Measurements from ENCODE around the gene ASB7.

ASB7 gene

DNA sequence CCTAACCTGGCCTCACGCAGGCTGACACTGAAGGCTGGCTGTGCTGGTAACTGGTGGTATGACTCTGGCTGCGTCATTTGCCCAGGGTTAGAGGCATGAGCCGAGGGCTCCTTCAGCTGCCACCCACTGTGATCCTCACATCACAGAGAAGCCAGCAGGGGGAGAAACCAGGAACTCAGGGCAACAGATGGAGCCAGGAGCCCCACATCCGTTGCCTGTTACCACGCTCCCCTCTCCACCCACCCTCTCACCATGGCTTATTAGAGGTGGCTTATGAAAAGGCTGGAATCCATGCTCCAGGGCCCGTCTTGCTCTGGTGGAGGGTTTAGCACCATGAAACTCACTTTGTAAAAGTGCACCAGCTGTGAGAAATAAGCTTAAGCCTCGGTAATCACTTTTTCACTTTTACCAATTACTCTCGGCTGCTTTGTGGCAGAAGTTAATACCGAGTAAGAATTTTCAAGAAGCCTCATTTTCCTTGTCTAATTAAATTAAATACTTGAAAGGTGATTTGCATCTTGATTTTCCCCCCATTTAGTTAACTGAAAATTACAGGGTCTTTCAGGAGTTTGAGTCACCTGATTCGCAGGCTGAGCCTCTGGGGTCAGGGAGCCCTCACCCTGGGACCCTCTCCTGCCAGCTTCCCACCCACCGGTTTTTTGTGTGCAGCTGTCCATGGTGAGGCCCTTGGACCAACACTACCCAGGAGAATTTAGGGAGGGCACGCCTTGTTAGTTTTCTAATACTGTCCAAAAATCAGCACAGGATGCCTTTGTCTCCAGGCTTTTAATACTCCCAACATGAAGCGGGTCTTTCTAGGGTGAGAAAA, 60.9 kb downstream of the ASB7 start:
- no peak overlapping the region for H3K4me3 ChIP-seq (ENCODE audit: low read length in 2 of 2)

DNA sequence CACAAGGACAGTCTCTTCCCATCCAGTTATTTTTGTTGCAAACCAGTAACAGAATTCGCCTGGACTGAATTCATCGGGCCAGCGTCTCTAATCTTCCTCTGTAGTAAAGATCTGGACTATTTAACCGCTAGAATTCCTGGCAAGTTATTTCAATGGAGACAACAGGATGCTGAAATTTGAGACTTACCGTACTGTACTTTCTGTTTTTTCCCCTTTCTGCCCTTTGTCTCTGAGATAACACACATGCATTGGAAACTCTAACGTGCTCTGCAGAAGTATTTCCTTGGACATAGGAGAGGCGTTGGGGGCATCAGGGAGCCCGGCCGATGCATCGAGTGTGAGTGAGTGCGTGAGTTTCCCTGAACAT, 61.5 kb downstream of the ASB7 start:
- H3K4me1 ChIP-seq (ENCODE audit: control insufficient read depth in 2 of 2, insufficient read depth in 2 of 2, low read length in 2 of 2), result no peaks in the 10 kb centered on the region
- H3K36me3 ChIP-seq (ENCODE audit: control insufficient read depth in 2 of 2, insufficient read depth in 2 of 2, low read length in 2 of 2), result no peaks in the 10 kb centered on the region
- H3K27ac ChIP-seq (ENCODE audit: low read depth in 2 of 2, low read length in 2 of 2), result no peak overlapping the region
- H3K9me3 ChIP-seq (ENCODE audit: control insufficient read depth in 2 of 2, low read length in 2 of 2), result no peaks in the 10 kb centered on the region
- no peak overlapping the region for H3K9ac ChIP-seq (ENCODE audit: low read depth in 1 of 2, low read length in 2 of 2)
- H3K4me3 ChIP-seq (ENCODE audit: low read length in 2 of 2), result no peak overlapping the region
- H3K27me3 ChIP-seq (ENCODE audit: control insufficient read depth in 2 of 2, insufficient read depth in 2 of 2, low read length in 2 of 2), result no peaks in the 10 kb centered on the region

More for the DNA sequence above, 60.9 kb downstream of the ASB7 start:
- Histone ChIP-seq H3K9ac (ENCODE audit: low read depth in 1 of 2, low read length in 2 of 2) (no peak overlapping the region), H3K9me3 (ENCODE audit: control insufficient read depth in 2 of 2, low read length in 2 of 2) (no peaks in the 10 kb centered on the region), H3K27me3 (ENCODE audit: control insufficient read depth in 2 of 2, insufficient read depth in 2 of 2, low read length in 2 of 2) (no peaks in the 10 kb centered on the region), H3K27ac (ENCODE audit: low read depth in 2 of 2, low read length in 2 of 2) (no peak overlapping the region), H3K36me3 (ENCODE audit: control insufficient read depth in 2 of 2, insufficient read depth in 2 of 2, low read length in 2 of 2) (no peaks in the 10 kb centered on the region), H3K4me1 (ENCODE audit: control insufficient read depth in 2 of 2, insufficient read depth in 2 of 2, low read length in 2 of 2) (no peaks in the 10 kb centered on the region)

DNA sequence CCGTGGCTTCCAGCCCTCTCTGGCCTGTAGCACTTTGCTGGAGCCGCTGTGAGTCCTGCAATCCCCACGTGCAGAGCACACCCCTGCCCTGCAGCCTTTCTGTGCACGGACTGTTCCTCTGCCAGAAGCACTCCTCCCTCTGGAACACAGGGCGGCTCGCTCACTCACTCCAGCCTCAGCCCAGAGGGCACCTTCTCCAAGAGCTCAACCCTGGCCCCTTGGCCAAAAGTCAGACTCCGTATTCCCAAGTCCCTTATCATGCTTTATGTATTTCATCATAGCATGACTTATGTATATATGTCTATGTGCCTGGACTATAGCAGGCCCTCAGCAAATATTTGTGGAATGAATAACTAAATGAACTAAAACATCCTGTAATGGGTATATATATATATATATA, 63.2 kb downstream of the ASB7 start:
- no peak overlapping the region for H3K9ac ChIP-seq (ENCODE audit: low read depth in 1 of 2, low read length in 2 of 2)
- H3K4me3 ChIP-seq (ENCODE audit: low read length in 2 of 2), result no peak overlapping the region
- no peak overlapping the region for H3K27ac ChIP-seq (ENCODE audit: low read depth in 2 of 2, low read length in 2 of 2)
- H3K4me1 ChIP-seq (ENCODE audit: control insufficient read depth in 2 of 2, insufficient read depth in 2 of 2, low read length in 2 of 2), result no peaks in the 10 kb centered on the region
- no peaks in the 10 kb centered on the region for H3K9me3 ChIP-seq (ENCODE audit: control insufficient read depth in 2 of 2, low read length in 2 of 2)
- H3K27me3 ChIP-seq (ENCODE audit: control insufficient read depth in 2 of 2, insufficient read depth in 2 of 2, low read length in 2 of 2), result no peaks in the 10 kb centered on the region
- no peaks in the 10 kb centered on the region for H3K36me3 ChIP-seq (ENCODE audit: control insufficient read depth in 2 of 2, insufficient read depth in 2 of 2, low read length in 2 of 2)

DNA sequence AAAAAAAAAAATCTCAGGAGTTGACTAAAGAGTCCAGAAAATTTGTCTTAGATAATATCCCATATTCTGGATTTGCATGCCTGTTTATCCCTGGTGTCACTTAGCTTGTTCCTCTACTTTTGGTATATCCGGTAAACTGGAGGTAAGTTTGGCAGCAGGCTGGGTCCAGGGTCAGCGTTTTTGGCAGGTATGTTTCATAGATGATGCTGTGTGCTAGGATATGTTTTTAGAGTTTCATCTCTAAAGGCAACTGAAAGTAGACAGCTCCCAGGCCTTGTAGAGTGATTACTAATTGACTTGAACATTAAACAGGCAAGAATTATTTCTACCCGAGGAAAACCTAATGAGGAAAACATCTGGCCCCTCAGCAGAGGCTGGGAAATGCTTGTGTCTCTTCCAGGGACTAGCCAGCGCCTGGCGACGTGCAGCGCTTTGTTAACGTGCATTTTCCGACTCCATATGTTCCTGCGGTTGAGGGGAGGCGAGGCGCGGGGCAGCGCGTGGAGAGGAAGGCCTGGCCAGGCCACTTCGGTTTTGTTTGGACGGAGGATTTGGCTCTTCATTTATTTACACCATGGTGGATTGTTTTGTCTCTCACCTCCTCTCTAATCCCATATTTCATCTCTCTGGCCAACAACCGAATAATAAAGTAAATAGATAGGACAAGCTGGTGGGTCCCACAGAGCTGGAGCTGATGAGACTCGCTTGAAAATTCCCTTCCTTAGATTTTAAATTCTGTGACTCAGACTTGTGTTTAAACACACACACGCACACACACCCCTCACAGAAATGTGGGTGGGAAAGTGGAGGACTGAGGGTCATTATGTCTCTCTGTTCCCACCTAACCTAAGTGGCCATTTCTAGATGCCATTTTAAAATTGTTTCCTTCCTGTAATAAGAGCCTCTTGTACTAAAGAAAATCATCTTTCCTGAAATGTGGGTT, 65.3 kb downstream of the ASB7 start:
- H3K9ac ChIP-seq (ENCODE audit: low read depth in 1 of 2, low read length in 2 of 2), result no peak overlapping the region
- peak overlapping the region; percentile 16 to 54 for H3K27ac ChIP-seq (ENCODE audit: low read depth in 2 of 2, low read length in 2 of 2)
- no peaks in the 10 kb centered on the region for H3K27me3 ChIP-seq (ENCODE audit: control insufficient read depth in 2 of 2, insufficient read depth in 2 of 2, low read length in 2 of 2)

DNA sequence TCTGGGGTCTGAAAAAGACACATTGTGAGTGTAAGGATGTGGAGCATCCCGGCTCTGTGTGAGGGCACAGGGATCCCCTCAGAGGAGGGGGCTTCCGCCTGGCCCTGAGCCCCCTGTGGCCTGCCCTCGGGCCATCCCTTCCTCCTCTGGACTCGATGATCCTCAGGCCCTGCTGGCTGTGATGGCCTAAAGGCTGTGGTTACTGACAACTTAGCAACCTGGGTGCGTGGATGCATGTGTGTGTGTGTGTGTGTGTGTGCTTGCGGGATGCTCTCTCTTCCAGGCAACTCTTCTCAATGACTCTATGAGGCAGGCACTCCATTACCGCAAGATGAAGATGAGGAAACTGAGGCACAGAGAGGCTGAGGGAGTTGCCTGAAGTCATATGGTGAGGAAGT, 66.0 kb downstream of the ASB7 start:
- no peak overlapping the region for H3K4me3 ChIP-seq (ENCODE audit: low read length in 2 of 2)
- H3K9ac ChIP-seq (ENCODE audit: low read depth in 1 of 2, low read length in 2 of 2), result no peak overlapping the region
- H3K36me3 ChIP-seq (ENCODE audit: control insufficient read depth in 2 of 2, insufficient read depth in 2 of 2, low read length in 2 of 2), result no peaks in the 10 kb centered on the region
- no peaks in the 10 kb centered on the region for H3K9me3 ChIP-seq (ENCODE audit: control insufficient read depth in 2 of 2, low read length in 2 of 2)
- H3K27ac ChIP-seq (ENCODE audit: low read depth in 2 of 2, low read length in 2 of 2), result peak overlapping the region; percentile 16 to 54
- no peaks in the 10 kb centered on the region for H3K4me1 ChIP-seq (ENCODE audit: control insufficient read depth in 2 of 2, insufficient read depth in 2 of 2, low read length in 2 of 2)
- no peaks in the 10 kb centered on the region for H3K27me3 ChIP-seq (ENCODE audit: control insufficient read depth in 2 of 2, insufficient read depth in 2 of 2, low read length in 2 of 2)

More for the DNA sequence above, 65.3 kb downstream of the ASB7 start:
- Histone ChIP-seq H3K4me3 (ENCODE audit: low read length in 2 of 2) (no peak overlapping the region), H3K4me1 (ENCODE audit: control insufficient read depth in 2 of 2, insufficient read depth in 2 of 2, low read length in 2 of 2) (no peaks in the 10 kb centered on the region), H3K36me3 (ENCODE audit: control insufficient read depth in 2 of 2, insufficient read depth in 2 of 2, low read length in 2 of 2) (no peaks in the 10 kb centered on the region), H3K9me3 (ENCODE audit: control insufficient read depth in 2 of 2, low read length in 2 of 2) (no peaks in the 10 kb centered on the region)

DNA sequence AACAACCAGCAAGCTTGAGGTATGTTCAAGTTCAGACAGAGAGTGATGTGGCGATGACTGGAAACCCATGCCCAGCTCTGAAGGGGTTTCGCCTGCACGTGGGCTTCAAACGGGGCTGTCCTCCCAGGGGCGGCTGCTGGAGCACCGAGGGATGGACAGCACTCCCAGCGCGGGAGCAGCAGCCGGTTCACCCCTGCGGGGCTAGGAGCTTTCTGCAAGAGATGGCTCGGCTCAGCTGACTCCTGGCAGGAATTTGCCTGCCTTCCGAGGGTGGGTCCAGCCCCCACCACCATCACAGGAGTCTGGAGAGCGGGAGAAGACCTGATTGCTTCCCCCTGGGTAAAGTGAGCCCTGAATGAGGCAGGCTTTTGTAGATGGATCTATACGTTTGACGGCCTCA, 66.9 kb downstream of the ASB7 start:
- no peaks in the 10 kb centered on the region for H3K4me1 ChIP-seq (ENCODE audit: control insufficient read depth in 2 of 2, insufficient read depth in 2 of 2, low read length in 2 of 2)
- H3K36me3 ChIP-seq (ENCODE audit: control insufficient read depth in 2 of 2, insufficient read depth in 2 of 2, low read length in 2 of 2), result no peaks in the 10 kb centered on the region

DNA sequence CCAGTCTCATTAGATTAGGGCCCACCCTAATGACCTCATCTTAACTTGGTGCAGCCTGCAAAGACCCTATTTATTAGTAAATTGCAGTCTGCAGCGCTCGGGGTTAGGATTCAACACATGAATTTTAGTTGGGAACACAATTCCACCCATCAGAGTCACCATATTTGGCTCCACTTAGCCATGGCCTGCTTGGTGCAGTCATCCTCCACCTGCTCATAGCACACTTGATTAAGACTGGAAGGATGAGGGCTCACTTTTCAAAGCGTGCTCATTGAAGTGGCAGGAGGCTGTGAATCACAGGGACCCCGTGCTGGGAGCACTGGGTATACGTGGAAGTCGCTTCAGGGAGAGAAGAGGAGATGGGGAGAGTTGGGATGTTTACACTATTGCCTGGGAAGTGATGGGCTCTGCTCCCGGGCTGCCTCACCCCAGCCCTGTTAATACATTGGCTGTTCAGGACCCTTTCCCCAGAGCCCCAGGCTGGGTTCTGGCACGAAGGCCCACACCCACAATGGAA, 68.2 kb downstream of the ASB7 start:
- Histone ChIP-seq H3K36me3 (ENCODE audit: control insufficient read depth in 2 of 2, insufficient read depth in 2 of 2, low read length in 2 of 2) (no peaks in the 10 kb centered on the region), H3K27ac (ENCODE audit: low read depth in 2 of 2, low read length in 2 of 2) (no peak overlapping the region), H3K9ac (ENCODE audit: low read depth in 1 of 2, low read length in 2 of 2) (no peak overlapping the region), H3K4me1 (ENCODE audit: control insufficient read depth in 2 of 2, insufficient read depth in 2 of 2, low read length in 2 of 2) (no peaks in the 10 kb centered on the region), H3K9me3 (ENCODE audit: control insufficient read depth in 2 of 2, low read length in 2 of 2) (no peaks in the 10 kb centered on the region), H3K27me3 (ENCODE audit: control insufficient read depth in 2 of 2, insufficient read depth in 2 of 2, low read length in 2 of 2) (no peaks in the 10 kb centered on the region), H3K4me3 (ENCODE audit: low read length in 2 of 2) (no peak overlapping the region)

More for the DNA sequence above, 66.9 kb downstream of the ASB7 start:
- Histone ChIP-seq H3K27ac (ENCODE audit: low read depth in 2 of 2, low read length in 2 of 2) (no peak overlapping the region), H3K9ac (ENCODE audit: low read depth in 1 of 2, low read length in 2 of 2) (no peak overlapping the region), H3K4me3 (ENCODE audit: low read length in 2 of 2) (no peak overlapping the region), H3K9me3 (ENCODE audit: control insufficient read depth in 2 of 2, low read length in 2 of 2) (no peaks in the 10 kb centered on the region), H3K27me3 (ENCODE audit: control insufficient read depth in 2 of 2, insufficient read depth in 2 of 2, low read length in 2 of 2) (no peaks in the 10 kb centered on the region)

DNA sequence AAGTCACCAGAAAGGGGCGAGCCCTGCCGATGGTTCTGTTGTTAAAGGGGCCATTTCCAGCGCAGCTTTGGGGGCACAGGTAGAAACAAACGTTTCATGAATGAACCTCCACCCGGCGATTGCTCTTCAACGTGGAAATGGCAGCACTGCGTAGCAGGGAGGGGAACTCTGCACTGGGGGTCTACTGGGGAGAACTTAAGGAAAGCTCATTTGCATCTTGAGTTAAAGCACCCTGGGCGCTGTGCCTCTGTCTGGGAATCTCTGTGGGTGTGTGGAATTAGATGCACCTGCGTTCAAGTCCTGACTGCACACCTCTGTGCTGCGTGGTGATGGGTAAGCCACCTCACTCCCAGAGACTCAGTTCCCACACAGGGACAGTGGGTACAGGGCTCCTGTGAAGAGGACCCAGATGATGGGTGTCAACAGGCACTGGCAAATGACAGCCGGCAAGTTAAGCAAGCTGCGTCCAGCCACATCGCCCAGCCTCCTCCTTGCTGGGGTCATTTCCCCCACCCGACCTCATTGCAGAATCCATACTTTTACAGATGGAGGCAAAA, 68.8 kb downstream of the ASB7 start:
- no peaks in the 10 kb centered on the region for H3K36me3 ChIP-seq (ENCODE audit: control insufficient read depth in 2 of 2, insufficient read depth in 2 of 2, low read length in 2 of 2)
- no peak overlapping the region for H3K9ac ChIP-seq (ENCODE audit: low read depth in 1 of 2, low read length in 2 of 2)
- H3K4me1 ChIP-seq (ENCODE audit: control insufficient read depth in 2 of 2, insufficient read depth in 2 of 2, low read length in 2 of 2), result no peaks in the 10 kb centered on the region
- H3K27me3 ChIP-seq (ENCODE audit: control insufficient read depth in 2 of 2, insufficient read depth in 2 of 2, low read length in 2 of 2), result no peaks in the 10 kb centered on the region
- H3K27ac ChIP-seq (ENCODE audit: low read depth in 2 of 2, low read length in 2 of 2), result no peak overlapping the region
- no peaks in the 10 kb centered on the region for H3K9me3 ChIP-seq (ENCODE audit: control insufficient read depth in 2 of 2, low read length in 2 of 2)
- H3K4me3 ChIP-seq (ENCODE audit: low read length in 2 of 2), result no peak overlapping the region

DNA sequence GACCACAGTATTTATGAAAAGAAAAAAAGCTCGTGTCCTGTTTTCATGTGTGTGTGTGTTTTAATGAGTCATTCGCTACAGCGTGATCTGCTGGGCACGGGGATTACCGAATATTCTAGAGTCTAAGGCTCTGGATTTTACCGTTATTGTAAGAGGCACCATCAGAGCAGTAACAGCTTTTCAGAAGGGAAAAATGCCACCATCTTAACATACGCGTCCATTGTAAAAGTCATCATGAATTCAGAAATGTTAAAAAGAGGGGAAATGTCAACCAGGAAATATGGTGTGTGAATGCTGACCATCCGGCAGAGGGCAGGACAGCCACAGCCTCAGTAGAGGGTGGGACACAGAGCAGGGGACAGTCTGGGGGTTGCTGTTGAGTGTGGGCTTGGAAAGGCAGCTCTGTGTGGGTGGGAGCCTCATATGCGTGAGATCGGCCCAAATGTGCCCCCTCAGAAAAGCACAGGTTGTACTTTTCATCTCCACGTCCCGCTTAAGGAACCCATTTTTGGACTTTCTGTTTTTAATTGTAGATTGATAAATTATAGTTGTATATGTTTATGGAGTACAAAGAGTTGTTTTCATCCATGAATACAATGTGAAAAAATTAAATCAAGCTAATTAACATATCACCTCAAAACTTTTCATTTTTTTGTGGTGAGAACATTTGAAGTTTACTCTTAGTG, 69.6 kb downstream of the ASB7 start:
- Histone ChIP-seq H3K36me3 (ENCODE audit: control insufficient read depth in 2 of 2, insufficient read depth in 2 of 2, low read length in 2 of 2) (no peaks in the 10 kb centered on the region), H3K27me3 (ENCODE audit: control insufficient read depth in 2 of 2, insufficient read depth in 2 of 2, low read length in 2 of 2) (no peaks in the 10 kb centered on the region), H3K4me1 (ENCODE audit: control insufficient read depth in 2 of 2, insufficient read depth in 2 of 2, low read length in 2 of 2) (no peaks in the 10 kb centered on the region), H3K4me3 (ENCODE audit: low read length in 2 of 2) (no peak overlapping the region), H3K27ac (ENCODE audit: low read depth in 2 of 2, low read length in 2 of 2) (peak overlapping the region in 1 of 2 donors; percentile 16), H3K9me3 (ENCODE audit: control insufficient read depth in 2 of 2, low read length in 2 of 2) (no peaks in the 10 kb centered on the region), H3K9ac (ENCODE audit: low read depth in 1 of 2, low read length in 2 of 2) (no peak overlapping the region)

Data from mucosa of rectum (tissue), 2 donors.